Activated CD4-positive, alpha-beta T cell treated with anti-CD3 and anti-CD28 coated beads, Interleukin-2, amount 50 U/mL, for 1 hour (primary cell): Measurements from ENCODE around the gene RASSF8.

ENCODE experiments used
- DNase-seq: peaks from one replicate; pipeline ENCODE4 v3.0.0-alpha.2; 2020

RASSF8 gene

DNA sequence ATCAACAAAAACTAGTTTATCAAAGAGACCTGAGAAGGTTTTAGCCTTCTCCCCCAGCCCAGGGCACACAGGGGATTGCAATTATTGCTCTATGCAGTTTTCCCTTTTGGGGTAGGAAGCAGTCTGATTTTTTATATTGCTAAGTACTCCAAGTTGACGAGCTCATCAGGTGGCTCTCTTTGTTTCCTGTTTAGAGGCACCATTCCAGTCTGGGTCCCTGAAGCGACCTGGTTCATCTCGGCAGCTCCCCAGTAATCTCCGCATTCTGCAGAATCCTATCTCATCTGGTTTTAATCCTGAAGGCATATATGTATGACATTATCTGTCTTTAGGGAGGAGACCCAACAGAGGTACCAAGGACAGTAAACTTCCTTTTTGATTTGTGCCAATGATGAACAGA lies 110.0 kb downstream of the RASSF8 start:
- DNase-seq, result no peak

DNA sequence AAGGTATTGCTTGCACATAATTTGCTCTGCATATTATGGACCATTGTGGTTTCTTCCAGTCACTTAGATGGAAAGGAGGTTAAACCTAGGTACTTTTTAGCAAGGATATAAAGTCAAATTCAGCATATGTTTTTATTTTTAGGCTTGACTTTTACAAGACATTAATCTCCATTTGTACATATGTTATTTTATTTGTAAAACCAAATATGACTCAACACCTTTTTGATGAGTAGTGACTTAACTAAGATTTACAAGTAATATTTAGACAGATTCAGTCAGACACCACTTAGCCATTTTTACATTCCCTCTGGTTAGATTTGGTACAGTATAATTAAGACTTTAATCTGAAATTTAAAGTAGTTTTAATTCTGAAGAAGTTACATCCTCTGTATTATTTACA lies 111.3 kb downstream of the RASSF8 start:
- no peak for DNase-seq

DNA sequence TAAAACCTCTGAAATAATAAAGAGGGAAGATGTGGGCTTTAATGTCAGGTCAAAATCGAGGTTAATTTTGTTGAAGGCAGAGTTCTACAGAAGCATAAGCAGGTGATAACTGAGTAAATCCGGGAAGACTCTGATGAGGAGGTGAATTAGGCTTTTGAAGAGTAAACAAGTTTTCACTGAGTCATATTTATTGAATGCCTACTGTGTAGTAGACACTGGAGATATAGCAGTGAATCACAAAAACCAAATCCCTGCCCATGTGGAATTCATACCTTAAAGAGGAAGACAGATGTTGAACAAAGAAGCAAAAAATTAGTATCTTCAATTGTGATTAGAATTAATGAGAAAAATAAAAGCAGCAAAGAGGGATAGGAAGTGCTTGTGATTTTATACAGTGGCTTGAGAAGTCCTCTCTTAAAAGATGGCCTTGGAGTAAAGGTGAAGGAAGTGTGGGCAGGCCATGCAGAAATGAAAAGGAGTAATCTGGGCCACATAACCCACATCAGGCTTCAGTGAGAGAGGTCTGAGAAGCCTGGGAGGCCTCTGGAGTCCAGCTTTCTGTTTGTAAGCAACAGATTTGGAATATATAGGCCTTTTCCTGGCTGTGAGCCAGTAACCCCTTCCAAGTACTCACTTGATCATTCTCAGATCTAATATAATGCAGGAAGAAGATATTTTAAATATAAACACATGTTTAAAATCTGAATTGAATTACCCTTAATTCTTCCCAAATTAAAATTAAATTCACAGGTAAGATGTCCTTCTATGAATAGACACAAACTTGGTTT lies 119.6 kb downstream of the RASSF8 start:
- DNase-seq, result no peak

DNA sequence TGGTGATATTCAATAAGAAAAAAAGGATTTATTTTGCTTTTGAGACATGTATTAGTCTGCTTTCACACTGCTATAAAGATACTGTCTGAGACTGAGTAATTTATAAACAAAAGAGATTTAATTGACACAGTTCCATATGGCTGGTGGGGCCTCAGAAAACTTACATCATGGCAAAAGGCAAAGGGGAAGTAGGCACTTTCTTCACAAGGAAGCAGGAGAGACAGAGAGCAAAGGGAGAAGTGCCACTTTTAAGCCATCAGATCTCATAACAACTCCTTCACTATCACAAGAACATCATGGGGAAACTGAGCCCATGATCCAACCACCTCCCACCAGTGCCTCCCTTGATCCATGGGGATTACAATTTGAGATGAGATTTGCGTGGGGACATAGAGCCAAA lies 122.4 kb downstream of the RASSF8 start:
- DNase-seq, result no peak

DNA sequence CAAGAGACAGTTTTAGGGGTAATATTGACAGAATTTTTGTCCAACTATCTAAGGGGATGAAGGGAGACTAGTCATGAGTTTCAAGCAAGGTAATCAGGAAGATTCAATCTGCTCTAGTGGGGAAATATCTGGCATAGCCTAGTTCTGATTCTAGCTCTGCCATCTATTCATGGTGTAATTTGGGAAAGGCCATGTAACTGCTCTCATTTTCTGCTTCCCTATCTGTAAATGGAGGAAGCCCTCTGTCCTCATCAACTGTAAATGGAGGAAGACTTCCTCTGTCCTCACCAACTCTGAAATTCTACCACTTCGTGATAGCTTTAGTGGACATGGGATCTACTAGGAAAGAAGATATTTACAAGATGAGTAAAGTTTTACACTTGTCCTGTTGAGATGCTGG lies 128.5 kb downstream of the RASSF8 start:
- DNase-seq, result no peak

DNA sequence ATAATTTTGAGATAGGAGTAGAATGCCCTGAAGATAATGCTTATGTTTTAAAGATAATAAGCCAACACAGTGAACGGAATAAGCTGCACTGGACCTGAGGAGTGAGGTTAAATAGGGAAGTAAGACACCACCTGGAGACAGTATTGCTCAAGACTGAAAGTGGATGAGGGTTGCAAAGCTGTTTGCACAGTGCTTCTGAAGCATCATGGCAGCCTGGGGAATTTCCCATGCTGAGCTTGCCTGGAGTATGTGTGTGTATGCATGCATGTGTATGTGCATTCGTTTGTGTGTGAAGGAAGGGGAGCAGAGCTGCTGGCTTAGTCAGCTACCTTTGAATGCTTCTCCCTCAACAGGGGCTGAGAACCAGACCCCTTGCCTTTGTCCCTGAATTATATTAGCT lies 130.5 kb downstream of the RASSF8 start:
- DNase-seq, result no peak

DNA sequence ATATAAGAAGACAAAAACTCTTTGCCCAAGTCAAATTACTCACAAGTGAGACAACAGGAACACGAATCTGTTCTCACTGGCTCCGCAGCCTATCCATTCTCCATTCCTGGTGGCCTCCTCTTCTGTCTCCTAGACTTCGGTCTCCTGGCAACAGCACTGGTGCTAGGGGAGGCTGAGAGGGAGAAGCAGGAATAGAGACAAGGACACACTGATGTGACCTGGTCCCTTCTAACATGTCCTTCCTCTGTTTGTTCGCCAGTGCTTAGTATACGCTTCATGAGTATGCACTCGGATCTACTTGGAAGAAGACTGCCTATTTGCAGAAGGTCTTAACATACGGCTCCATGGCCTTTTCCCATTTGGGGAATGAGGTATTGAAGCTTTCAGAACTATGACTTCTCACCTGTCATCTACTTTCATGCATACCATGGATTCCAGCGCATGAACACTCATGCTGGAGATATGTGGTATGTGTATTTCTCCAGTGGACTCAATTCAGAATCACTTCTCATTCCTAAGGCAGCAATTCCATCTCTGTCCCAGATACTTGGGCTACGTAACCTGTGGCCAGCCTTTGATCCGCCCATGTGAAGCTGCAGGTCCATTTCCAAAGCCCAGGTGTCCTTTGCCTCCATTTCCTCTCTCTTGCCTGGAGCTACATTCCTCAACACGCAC lies 132.5 kb downstream of the RASSF8 start:
- DNase-seq, result no peak

DNA sequence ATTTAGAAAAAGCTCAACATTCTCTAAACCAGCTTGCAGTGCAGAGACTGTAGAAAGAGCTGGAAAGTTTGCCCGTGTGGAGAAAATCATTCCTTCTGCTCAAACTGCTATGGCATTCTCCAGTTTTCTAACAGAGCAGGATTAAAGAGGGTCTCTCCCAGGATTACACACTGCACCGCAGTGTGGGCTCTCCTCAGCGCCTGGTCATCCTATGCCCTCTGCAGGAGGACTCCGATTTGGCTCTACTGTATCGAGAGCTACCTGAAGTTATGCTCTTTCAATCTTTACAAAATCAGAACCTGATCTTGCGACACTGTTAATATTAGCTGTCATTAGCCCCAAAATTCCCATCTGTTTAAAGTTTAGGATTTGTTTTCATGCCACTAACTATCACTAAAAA lies 133.3 kb downstream of the RASSF8 start:
- DNase-seq, result no peak

DNA sequence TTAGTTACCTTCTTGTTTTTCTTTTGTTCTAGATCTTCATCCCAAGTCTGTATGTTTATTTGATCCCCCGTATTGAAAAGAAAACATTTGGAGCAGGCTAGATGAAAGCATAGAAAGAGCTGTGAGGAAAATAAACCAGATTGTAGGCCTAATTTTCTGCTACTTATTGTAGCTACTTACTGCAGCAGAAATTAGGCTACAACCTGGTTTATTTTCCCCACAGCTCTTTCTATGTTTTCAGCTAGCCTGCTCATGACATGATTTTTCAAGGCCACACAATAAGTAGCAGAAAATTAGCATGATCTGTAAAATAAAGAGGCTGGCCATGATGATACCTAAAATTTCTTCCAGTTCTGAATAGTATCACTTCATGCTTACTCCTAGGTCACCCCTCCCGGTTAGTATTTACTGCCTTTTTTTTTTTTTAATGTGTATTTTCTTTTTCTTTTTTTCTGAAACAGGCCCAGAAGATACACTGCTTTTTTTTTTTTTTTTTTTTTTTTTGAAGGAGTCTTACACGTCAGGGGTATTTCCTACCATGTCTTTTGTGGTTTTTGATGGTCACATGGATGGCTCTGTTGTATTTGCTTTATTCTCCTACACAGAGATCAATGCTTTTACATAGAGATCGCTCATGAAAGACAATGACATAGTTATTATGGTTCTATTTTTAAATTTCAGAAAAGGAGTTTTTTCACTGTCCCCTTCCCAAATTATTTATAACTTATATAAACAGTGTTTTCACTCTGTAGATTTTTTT lies 134.0 kb downstream of the RASSF8 start:
- no peak for DNase-seq

DNA sequence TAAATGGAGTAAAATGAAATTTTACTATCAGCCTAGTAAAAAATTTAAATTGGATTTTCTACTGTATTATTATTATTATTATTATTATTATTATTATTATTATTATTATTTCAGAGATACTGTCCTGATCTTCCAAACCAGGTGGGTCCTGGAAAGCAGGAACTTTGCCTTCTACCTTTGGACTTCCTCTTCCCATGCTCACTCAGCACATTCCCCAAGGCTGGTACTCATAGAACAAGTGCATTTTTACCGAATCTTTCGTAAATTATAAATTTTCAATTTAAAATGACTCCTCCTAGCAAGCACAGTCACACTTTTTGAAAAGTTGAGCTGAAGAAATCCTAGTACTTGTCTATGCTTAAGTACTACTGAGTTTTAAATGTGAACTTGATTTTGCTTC lies 136.7 kb downstream of the RASSF8 start:
- no peak for DNase-seq

DNA sequence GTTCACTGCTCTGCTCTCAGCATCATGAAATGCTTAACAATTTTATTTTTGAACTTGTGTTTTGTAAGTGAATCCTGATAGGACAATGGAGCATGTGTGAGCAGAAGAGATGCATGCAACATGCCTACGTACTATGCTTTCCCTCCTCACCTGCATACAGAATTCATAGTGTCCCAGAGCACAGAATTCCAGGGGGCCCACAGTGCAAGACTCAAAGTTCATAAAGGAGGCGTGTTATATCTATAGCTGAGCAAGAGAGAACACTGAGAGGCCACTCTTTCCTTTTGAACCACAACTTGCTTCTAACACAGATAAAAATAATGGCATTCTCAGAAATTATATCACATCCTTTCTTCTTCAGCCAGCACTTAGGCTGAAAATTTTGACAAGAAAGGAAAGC lies 137.6 kb downstream of the RASSF8 start:
- no peak for DNase-seq

DNA sequence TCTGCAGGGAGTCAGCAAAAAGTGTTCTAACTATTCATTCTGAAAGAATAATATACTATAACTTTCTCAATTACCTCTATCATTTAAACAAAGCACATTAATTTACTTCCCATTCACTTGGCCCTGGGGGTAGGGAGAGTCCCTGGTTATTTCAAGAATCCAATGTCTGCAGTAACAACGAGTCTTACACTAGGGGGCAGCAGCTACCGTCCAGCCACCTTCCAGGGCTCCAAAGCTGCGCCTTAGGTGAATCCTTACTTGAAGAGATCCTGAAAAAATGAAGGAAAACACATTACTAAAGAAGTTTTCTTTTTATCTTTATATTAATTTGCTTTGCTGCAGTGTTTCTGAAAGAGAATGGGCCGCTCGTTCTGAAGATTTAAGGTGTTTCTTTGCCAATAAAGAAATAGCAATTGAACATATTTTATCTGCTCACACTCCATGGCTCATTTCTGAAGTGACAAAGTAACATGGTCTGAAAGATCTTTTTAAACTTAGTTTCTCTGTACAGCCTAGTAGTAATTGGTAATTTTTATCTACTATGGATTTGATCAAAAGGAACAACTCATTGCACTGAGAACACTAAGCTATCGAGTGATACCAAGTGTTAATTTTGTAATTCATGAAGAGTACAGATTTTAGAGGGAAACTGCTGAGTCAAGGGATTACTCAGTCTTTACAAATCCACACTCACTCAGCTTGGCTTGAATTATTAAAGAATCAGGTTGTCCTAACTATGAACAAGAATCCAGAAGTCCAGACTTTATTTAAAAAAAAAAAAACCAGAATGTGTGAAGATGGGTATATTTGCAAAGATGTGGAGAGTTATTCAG lies 138.8 kb downstream of the RASSF8 start:
- DNase-seq, result peak; percentile 47

DNA sequence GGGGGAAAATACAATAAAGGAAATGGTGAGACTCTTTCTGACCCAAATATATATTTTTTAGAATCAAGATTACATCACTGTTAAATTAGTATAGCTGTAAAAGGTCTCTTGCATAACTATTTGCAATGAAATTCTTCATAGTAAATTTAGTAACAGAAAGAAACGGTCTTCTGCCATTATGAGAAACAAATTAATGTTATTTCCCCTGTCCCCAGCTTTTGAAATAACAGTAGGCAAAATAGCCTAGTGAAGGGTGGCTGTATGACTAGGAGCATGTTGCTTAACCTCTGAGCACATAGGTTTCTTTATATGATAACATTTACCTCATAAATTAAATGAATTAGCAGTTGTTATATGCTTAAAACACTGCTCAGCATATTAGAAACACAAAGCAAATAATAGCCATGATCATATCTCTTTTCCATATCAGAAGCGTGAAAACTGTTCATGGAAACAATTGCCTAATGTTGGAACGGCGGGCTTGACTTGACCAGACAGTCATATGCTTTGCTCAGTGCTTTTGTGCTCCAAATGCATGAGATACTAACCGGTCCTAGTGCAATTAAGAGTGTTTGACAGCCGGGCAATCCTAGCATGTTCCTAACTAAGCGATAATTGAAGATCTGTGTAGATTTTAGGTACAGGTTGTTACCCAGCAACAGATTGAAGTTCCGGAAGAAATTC lies 142.3 kb downstream of the RASSF8 start:
- DNase-seq, result no peak

DNA sequence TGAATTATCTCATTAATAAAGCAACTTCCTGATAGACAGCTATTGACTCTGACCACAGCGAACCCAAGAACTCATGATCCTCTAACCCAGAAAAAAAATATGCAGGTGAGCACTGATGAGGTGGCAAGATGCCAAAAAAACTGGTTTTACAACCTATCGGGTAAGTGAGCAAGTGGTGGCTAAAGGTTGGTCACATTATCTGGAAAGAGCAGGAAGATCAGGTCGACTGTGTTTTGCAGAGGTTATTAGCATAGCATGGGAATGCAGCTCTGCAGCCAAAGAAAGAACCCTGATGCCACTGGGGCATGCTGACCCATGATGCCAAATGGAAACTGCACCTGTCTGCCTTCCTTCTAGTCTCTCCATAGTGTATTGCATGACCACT lies 142.9 kb downstream of the RASSF8 start:
- no peak for DNase-seq

DNA sequence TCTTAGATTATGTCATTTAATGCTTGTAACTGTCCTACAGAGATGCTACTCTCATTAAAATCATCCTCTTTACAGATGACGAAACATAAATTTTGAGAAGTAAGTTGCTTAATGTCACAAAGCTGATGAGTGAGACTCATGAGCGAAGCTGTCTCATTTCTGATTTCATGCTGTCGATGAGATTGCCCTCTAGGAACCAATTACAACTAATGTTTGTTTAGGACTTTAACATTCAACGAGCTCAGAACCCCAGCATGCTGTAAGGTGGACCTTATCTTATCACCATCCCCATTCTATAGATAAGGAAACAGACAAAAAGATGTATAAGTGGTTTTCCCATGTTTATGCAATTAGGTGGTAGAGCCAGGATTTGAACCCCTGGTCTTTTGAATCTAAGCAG lies 143.3 kb downstream of the RASSF8 start:
- no peak for DNase-seq

DNA sequence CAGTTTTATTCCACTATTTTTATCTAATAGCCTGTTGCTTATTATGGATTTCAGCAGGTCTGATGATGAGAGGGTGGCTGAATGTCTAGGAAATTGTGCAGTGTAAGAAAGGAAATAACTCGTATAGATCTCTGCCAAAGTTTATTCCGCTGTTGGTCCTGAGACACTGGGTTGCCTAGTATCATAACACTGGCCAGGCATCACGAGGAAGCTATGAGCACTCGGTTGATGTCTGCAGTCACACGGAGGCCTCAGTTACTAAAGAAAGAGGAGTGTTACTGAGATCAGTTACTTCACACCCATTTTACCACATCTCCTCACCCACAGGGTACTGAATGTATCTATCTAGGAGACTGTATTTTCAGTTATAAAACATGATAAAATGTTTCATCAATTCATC lies 144.5 kb downstream of the RASSF8 start:
- DNase-seq, result no peak

DNA sequence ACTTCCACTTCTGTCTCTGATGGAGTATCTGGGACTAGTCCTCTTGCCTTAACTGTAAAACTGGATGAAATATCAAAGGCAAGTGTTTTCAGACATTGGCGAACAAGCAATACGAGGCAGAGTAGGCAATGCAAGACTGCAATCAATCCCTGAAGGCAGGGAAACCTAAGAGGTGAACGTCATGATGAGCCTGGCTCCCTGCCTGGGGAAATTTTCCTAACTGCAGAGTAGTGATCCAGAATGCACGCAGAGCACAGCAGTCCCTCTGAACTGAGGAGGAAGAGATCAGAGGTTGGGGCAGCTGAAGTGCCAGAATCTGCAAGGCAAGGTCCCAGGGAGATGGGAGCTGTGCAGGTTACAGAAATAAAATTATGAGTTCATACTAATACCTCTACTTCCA lies 147.9 kb downstream of the RASSF8 start:
- no peak for DNase-seq

DNA sequence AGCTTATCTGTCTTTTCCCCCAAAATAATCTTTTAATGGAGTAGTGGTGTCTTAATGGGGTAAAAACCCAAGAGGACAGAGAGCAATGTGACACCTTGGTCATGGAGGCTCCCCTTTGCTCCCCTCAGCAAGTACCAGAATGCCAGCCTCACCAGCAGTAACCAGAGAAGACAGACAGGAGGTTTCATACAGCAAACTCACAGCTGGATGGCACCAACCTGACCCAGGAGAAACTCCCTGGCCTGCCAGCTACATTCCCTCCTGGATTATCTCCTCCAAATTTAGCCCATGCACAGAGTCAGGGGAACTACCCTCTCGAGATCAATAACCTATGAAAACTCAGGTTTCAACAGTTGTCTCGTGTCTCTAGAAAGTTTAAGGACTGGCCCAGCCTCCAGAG lies 150.4 kb downstream of the RASSF8 start:
- no peak for DNase-seq

DNA sequence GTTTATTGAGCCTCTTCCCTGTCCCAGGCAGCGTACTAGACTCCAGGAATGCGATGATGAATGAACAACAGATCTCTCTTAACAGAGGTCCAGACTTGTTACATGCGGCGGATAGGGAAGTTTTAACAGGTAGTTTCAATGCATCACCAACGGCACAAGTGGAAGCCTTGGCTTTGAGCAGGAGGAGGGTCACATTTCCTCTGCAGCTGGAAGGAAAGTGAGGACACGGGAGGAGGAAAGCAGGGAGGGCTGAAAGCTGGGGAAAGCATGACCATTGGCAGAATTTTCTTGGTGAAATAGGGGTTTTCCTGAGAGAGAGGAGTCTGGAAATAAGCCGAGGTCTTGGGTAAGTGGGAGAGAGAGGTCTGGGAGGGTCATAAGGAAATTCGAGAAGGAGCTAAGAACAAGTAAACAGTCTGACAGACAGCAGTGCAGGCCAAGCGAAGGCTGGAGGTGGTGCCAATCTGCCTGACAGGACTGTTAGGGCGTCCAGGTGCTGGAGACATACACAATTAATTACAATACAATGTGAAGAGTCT lies 150.9 kb downstream of the RASSF8 start:
- DNase-seq, result no peak

DNA sequence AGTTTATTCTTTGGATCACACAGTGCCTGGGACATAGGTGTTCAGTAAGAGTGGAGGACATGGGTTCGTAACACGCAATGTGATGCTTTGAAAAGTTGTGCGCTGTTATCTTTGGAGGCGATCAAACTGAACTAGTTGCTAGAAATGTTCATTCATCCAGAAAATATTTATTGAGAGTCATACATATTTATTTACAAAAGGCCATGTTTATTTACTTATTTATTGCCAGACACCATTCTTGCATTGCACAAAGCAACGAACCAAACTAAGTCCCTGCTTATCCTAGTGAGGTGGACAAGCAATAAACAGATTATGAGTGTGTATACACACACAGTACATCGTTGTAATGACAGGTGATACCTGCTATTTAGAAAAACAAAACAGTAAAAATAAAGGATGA lies 153.8 kb downstream of the RASSF8 start:
- no peak for DNase-seq

DNA sequence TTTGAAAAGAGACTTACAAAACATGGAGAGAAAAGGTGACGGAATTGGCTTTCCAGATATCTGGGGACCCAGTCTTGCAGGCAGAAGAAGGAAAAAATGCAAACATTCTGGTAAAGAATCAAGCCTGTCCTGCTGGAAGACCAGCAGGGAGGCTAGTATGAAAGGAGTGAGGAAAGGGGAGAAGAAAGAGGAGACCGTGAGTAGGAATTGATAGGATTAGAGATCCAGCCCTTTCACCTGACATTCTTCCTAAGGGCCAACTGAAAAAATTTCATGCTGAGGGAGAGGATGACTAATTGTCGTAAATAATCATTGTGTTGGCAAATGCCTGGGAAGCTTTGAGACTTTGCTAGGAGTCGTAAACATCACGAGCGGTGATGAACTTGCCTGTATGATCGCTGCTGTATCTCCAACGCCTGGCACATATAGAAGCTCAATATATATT lies 154.2 kb downstream of the RASSF8 start:
- DNase-seq, result no peak

DNA sequence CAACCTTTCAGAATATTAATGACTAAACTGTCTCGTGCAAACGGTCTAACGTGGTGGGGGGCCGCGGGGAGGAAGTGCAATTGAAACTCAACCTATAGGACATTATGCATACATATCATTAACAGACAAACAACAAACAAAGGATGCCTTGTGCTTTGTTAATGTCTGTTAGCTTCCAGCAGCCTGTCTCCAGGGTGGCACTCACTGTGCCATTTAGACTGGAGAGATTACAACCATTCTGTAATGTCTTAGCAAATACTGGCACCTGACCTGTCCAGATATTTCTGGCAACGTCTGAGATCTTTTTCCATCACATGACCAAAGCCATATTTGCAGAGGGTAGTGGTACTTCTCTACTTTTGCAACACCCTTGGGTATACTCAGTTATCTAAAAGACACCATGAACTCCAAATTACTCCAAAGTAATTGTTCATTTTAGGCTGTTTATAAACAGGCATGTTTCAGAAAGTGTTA lies 154.7 kb downstream of the RASSF8 start:
- DNase-seq, result no peak
